Putamen (tissue), 1 donor: Measurements from ENCODE around the gene B3GALT5.

Experiments used
- DNase-seq: peaks from one replicate; pipeline ENCODE4 v3.0.0-alpha.2; 2016; ENCODE audit warnings: low spot score

B3GALT5 gene

GRCh38 chr21:39703578-39703977 lies 90.8 kb downstream of the B3GALT5 start:
- no peak for DNase-seq

DNA sequence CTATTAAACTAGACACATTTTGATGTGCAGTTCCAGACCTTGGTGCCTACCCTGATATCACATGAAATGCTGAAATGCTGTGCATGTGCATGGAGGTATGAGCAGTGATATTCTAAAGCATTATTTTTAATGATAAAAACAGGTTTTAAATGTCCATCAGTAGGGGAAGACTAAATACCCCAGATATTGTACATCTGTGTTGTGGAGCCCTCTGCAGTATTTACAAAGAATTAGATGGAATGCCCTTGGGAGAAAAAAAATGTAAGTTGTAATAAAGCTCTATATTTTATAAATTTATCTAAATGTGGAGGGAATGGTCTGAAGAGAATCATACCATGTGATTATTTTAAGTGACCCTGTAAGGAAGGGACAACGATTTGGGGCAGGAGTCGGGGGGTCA lies 93.1 kb downstream of the B3GALT5 start:
- no peak for DNase-seq

DNA sequence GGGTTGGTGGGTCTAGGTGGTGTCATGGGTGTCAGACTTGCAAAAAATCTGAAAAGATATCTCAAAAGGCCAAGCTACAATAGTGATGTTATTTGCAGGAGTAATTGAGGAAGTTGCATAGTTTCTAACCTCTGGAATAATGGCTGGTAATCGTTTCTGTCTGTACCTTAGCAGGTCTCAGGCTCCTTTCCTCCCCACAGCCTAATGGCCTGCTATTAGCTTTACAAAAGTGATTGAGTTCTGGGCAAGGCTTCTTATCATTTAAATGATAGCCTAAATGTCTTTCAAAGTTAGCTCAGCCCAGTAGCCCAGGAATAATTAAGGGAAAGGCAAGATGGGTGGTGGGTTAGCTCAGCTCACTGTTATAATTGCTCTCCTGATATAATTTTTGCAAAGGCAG lies 94.6 kb downstream of the B3GALT5 start:
- no peak for DNase-seq

GRCh38 chr21:39710866-39711265 lies 98.1 kb downstream of the B3GALT5 start:
- DNase-seq: no peak

DNA sequence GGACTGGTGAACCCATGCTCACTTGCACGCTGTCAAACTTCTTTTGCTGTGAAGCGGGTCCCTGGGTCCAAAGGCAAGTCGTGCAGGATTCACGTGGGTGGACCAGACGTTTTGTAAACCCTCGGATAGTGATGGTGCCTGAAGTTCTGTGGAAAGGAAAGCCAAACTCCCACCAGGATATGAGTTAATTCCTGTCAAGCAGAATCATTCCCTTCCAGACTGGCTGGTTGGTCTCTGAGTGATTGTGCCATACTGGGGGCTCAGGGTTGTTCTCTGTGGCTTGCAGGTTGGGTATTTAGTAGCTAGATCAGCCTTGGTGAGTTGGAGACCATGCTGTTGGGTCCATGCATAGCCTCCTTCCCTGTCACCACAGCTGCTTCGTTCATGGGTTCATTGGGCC lies 99.5 kb downstream of the B3GALT5 start:
- DNase-seq: no peak

DNA sequence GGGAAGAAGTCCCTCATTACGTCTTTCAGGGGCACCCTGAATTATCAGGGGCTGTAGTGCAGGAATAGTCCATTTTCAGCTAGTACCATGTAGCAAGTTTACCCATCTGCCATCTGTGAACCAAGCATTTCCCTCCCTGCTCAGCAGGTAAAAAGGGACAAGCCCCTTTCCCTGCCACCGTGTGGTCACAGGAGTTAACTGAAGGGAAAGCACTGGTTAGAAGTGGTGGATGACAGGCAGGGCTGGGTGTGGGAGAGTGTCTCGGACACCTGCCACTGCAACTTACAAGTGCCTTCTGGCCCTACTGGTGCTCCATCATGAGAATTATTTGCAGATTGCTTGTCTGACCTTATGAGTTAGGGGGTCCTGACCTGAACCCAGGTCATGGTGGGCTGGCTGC lies 100.2 kb downstream of the B3GALT5 start:
- no peak for DNase-seq

DNA sequence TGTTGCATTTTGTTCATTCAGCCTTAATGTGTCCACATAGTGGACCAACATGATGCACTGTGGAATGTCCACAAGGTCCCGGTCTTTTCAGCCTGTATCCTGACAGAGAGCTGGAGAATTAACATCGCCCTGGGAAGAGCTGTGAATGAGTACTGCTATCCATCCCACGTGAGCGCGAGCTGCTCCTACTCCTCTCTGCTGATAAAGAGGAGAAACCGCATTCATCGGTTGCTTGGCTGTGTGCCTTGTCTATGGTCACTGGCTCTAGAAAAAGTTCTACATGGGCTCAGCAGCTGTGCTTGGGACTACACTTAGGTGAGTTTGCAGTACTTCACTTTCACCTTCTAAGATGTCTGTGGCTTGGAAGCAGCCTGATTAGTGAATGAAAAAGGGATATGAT lies 101.2 kb downstream of the B3GALT5 start:
- no peak for DNase-seq

GRCh38 chr21:39714331-39714730 lies 101.6 kb downstream of the B3GALT5 start:
- DNase-seq: no peak

DNA sequence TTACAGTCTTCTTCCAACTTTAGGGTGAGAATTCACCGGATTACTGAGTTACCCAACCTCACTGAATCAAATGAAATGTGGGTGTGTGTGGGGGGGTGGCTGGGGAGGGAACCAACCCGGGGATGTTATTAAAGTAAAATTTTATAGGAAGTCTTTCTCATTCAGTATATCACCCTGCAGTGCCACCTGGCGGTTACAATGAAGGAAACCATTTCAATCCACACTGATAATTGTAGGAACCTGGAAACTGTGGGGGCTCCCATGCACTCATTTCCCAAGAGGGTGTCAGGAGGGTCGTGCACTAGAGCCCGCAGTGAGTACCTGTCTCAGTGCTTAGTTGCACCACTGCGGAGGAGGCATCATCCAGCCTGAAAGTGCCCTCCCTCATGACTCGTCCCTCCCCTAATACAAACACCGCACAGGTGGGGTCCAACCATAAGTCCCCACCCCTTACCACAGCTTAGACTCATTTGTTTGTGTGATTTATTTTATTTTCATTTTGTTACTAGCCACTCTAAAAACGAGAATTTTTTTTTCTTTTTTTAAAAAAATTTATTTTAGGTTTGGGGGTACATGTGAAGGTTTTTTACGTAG lies 103.2 kb downstream of the B3GALT5 start:
- peak; percentile 69 for DNase-seq

GRCh38 chr21:39720126-39720778 lies 107.5 kb downstream of the B3GALT5 start:
- no peak for DNase-seq

DNA sequence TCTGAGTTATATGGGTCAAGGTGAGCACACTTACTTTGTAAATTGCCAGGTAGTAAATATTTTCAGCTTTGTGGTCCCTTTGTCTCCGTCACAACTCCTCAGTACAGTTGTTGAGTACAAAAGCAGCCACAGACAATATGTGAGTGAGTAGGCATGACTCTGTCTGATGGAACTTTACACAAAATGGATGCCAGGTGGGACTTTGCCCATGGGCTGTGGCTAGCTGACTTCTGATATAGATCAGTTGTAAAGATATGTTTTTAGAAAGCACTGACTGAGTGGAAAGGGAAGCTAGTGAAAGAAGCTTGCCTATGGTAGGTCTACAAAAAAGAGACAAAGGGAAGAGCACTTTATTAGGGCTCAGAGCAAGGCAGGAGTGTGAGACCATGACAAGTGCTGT lies 109.1 kb downstream of the B3GALT5 start:
- DNase-seq: no peak
